GM12891 (cell line): ENCODE data around the gene APOC4.

Experiments
- PAX5 ChIP-seq: IDR thresholded peaks from 2 replicates; pipeline ENCODE4 v1.6.1; 2011; ENCODE audit warnings: low read length, moderate library complexity, mild to moderate bottlenecking; ENCODE audit not compliant: insufficient read depth, severe bottlenecking
- POLR2A ChIP-seq: IDR thresholded peaks from 2 replicates; pipeline ENCODE4 v1.6.1; 2011; ENCODE audit warnings: low read depth, low read length, control low read depth
- POLR2AphosphoS5 ChIP-seq: IDR thresholded peaks from 2 replicates; pipeline ENCODE4 v1.6.1; 2011; ENCODE audit warnings: low read depth, low read length, control low read depth
- POU2F2 ChIP-seq: IDR thresholded peaks from 2 replicates; pipeline ENCODE4 v1.6.1; 2011; ENCODE audit warnings: low read depth, mild to moderate bottlenecking, control low read depth, low read length, moderate library complexity
- SPI1 ChIP-seq: IDR thresholded peaks from 2 replicates; pipeline ENCODE4 v1.6.1; 2011; ENCODE audit warnings: low read depth, low read length, control low read depth
- TAF1 ChIP-seq: IDR thresholded peaks from 2 replicates; pipeline ENCODE4 v1.6.1; 2011; ENCODE audit warnings: low read depth, low read length, control low read depth

GRCh38 chr19:44968670-44969069, 26.6 kb downstream of the APOC4 start:
- TF ChIP-seq POLR2A (no peak), POLR2AphosphoS5 (no peak), TAF1 (no peak), PAX5 (no peak), SPI1 (no peak), POU2F2 (no peak)
